Kidney (tissue), 14 donors: ENCODE measurements around the gene NEGR1. TPM values are rescaled to one million over a fixed set of nuclear protein-coding genes. Genes with fewer than 3 reads are reported as not detected.

ENCODE experiments used
- DNase-seq, 5 donors: peaks; one replicate each; pipeline ENCODE4 v3.0.0-alpha.2; 2013 to 2020
- FAIRE-seq: peaks from 2 replicates; lab custom pipeline; 2012; peaks lifted over from hg19 to GRCh38; lab: Jason Lieb, UNC
- H3K27ac ChIP-seq, 2 donors: one replicate each; pipeline ENCODE4 v1.7.0; 2013; ENCODE audit warnings: low read depth in 2 of 2, low read length in 2 of 2, inconsistent platforms in 1 of 2
- H3K27me3 ChIP-seq: one replicate; pipeline ENCODE4 v1.7.1; 2013; ENCODE audit warnings: low read length, inconsistent platforms; ENCODE audit not compliant: control insufficient read depth, insufficient read depth
- H3K36me3 ChIP-seq, 3 donors: one replicate each; pipeline versions ENCODE4 v1.7.0 to v1.7.1; 2013; ENCODE audit warnings: low read length in 3 of 3, control low read depth in 1 of 3, inconsistent platforms in 1 of 3; ENCODE audit not compliant: insufficient read depth in 3 of 3, control insufficient read depth in 2 of 3
- H3K4me1 ChIP-seq, 3 donors: one replicate each; pipeline versions ENCODE4 v1.7.0 to v1.7.1; 2013; ENCODE audit warnings: low read length in 3 of 3, inconsistent platforms in 1 of 3, low read depth in 1 of 3; ENCODE audit not compliant: control insufficient read depth in 2 of 3, insufficient read depth in 2 of 3
- H3K4me3 ChIP-seq, 3 donors: one replicate each; pipeline versions ENCODE4 v1.7.0 to v1.8.1; 2013; ENCODE audit warnings: low read length in 3 of 3, control low read depth in 1 of 3, inconsistent platforms in 1 of 3
- H3K9ac ChIP-seq, 3 donors: one replicate each; pipeline versions ENCODE4 v1.7.0 to v1.7.1; 2013; ENCODE audit warnings: low read length in 3 of 3, control low read depth in 1 of 3, inconsistent platforms in 1 of 3
- H3K9me3 ChIP-seq, 3 donors: one replicate each; pipeline versions ENCODE4 v1.7.0 to v1.7.1; 2013; ENCODE audit warnings: low read length in 3 of 3, control low read depth in 1 of 3, inconsistent platforms in 1 of 3; ENCODE audit not compliant: control insufficient read depth in 2 of 3, insufficient read depth in 1 of 3
- CTCF ChIP-seq: IDR thresholded peaks from 3 replicates; pipeline ENCODE4 v1.5.1; 2012; ENCODE audit warnings: mild to moderate bottlenecking, moderate library complexity, borderline replicate concordance; ENCODE audit not compliant: insufficient read depth; ENCODE audit errors: extremely low read depth
- intact Hi-C: fragments of 100-400 bp; cut with DNase I; formaldehyde crosslinking; loops from one replicate; pipeline ENCODE4 v1.11.1; 2022
- polyA plus RNA-seq: library from polyadenylated mRNA; stranded (reverse); fragments of 350-450 nt; fragmentation: Illumina TruSeq; extraction: RNeasy Lipid Tissue Mini Kit (QIAGEN cat#74804); gene quantifications from one replicate; pipeline ENCODE4 v1.2.3, GENCODE V29; 2014; ENCODE audit warnings: low read depth, low replicate concordance; ENCODE audit not compliant: insufficient read depth
- total RNA-seq: library from RNA; stranded (reverse); fragmentation: NEBNext Ultra II Directional; extraction: Animal tissue kit (Norgen Biotek cat#: 25700); gene quantifications from one replicate; pipeline ENCODE4 v1.2.1, GENCODE V29; 2021
- donor health status: control.
- donor health status: control.
- donor health status: control.
- donor health status: control.
- donor health status: control.
- donor health status: DM: yes; HTN: yes; CAD: no.
- donor health status: Normal renal cell carcinoma (clear cell type).

NEGR1 gene
- total and polyA plus RNA-seq, 2 donors from 2014 or later = 3.0 to 10.2 TPM

- Histone ChIP-seq H3K9ac (no peak overlapping the region), H3K4me3 (peak overlapping the region in 2 of 3 donors; percentile 51 to 70), H3K27me3 (no peaks in the 10 kb centered on the region), H3K4me1 (peaks cover 0 to 4% (median 0%) of the 10 kb centered on the region in 3 donors), H3K9me3 (no peaks in the 10 kb centered on the region), H3K36me3 (no peaks in the 10 kb centered on the region), H3K27ac (no peak overlapping the region)
- FAIRE-seq (no peak), DNase-seq (no peak)
- TF ChIP-seq CTCF = no peak
- intact Hi-C loops = no loop called here
These were observed 1.2 kb downstream of the NEGR1 start for GRCh38 chr1:72281144-72281543.

GRCh38 chr1:72280711-72281110 is 1.6 kb downstream of the NEGR1 start:
- no peaks in the 10 kb centered on the region for H3K27me3 ChIP-seq
- no peak overlapping the region for H3K9ac ChIP-seq
- H3K27ac ChIP-seq = no peak overlapping the region
- intact Hi-C loops = no loop called here
- DNase-seq (no peak), FAIRE-seq (no peak)
- no peaks in the 10 kb centered on the region for H3K36me3 ChIP-seq
- no peaks in the 10 kb centered on the region for H3K9me3 ChIP-seq
- H3K4me3 ChIP-seq = peak overlapping the region in 1 of 3 donors; percentile 70
- no peak for TF ChIP-seq CTCF
- peaks cover 0 to 4% (median 0%) of the 10 kb centered on the region in 3 donors for H3K4me1 ChIP-seq

DNA sequence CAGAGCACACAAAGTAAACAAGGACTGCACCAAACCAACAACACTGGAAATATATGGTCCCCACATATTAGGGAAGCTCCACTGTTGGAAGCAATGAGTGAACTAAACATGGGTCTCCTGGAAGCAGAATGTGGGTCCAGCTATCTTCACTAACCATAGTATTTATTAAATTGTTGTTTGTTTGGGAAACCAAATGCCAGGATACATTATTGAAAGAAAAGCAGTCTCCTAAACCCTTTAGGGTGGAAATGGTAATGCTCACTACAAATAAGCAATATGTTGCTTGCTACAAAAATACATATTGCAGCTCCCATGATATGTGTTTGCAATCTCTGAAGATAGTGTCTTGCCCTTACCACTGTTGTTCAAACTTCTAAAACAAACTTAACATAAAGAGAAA is 2.2 kb downstream of the NEGR1 start:
- Histone ChIP-seq H3K4me1 (peaks cover 0 to 4% (median 0%) of the 10 kb centered on the region in 3 donors), H3K27me3 (no peaks in the 10 kb centered on the region), H3K9me3 (no peaks in the 10 kb centered on the region), H3K36me3 (no peaks in the 10 kb centered on the region), H3K4me3 (peak overlapping the region in 2 of 3 donors; percentile 2 to 20), H3K9ac (no peak overlapping the region), H3K27ac (no peak overlapping the region)
- TF ChIP-seq CTCF = no peak
- no peak for FAIRE-seq
- intact Hi-C loops = no loop called here
- no peak for DNase-seq

DNA sequence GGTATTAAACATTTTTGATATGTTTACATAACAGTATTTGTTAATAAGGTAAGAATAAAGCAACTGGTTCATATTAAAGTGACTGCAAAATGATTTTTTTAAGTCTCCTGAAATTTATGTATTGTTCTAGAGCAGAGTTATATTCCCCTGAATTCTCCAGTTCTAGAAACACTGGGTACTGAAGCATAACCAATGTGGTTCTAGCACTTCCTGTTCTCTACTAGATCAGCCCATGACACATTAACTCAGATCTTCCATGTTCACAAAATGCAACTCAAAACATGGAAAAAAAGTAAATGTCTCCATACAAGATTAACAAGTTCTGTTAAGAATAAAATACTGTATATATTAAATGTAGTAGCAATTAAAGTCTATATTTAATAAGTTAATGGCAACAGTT is 3.9 kb downstream of the NEGR1 start:
- H3K27ac ChIP-seq = no peak overlapping the region
- TF ChIP-seq CTCF = no peak
- intact Hi-C loops = no loop called here
- no peaks in the 10 kb centered on the region for H3K36me3 ChIP-seq
- no peak for FAIRE-seq
- H3K27me3 ChIP-seq = no peaks in the 10 kb centered on the region
- peaks cover 0 to 2% (median 0%) of the 10 kb centered on the region in 3 donors for H3K4me1 ChIP-seq
- DNase-seq = no peak
- H3K4me3 ChIP-seq = no peak overlapping the region
- H3K9ac ChIP-seq = no peak overlapping the region
- no peaks in the 10 kb centered on the region for H3K9me3 ChIP-seq
